Adipocyte (in vitro differentiated cells): ENCODE results near the gene CLASP1.
"Not testable (repeated sequence)": the region's sequence is repeated elsewhere in the genome, so short reads cannot be mapped to it uniquely, and the experiment has no call there.

Experiments
- DNase-seq: peaks from one replicate; pipeline ENCODE4 v3.0.0-alpha.2; 2015; ENCODE audit warnings: low read depth
- H3K27me3 ChIP-seq: replicated peaks from 2 replicates; pipeline ENCODE4 v1.7.0; 2013; ENCODE audit warnings: mild to moderate bottlenecking, low read length, moderate library complexity; ENCODE audit not compliant: control insufficient read depth, insufficient read depth
- H3K36me3 ChIP-seq: 2 replicates; pipeline ENCODE4 v1.7.0; 2013; ENCODE audit warnings: low read length, mild to moderate bottlenecking, moderate library complexity; ENCODE audit not compliant: control insufficient read depth, insufficient read depth, severe bottlenecking
- H3K4me1 ChIP-seq: 2 replicates; pipeline ENCODE4 v1.7.0; 2013; ENCODE audit warnings: mild to moderate bottlenecking, low read length, moderate library complexity; ENCODE audit not compliant: control insufficient read depth, insufficient read depth
- H3K4me3 ChIP-seq: 2 replicates; pipeline ENCODE4 v1.7.0; 2013; ENCODE audit warnings: mild to moderate bottlenecking, low read length, moderate library complexity
- H3K9ac ChIP-seq: 2 replicates; pipeline ENCODE4 v1.7.0; 2013; ENCODE audit warnings: mild to moderate bottlenecking, low read length, moderate library complexity
- H3K9me3 ChIP-seq: 2 replicates; pipeline ENCODE4 v1.7.0; 2013; ENCODE audit warnings: mild to moderate bottlenecking, low read length, moderate library complexity; ENCODE audit not compliant: control insufficient read depth

The CLASP1 gene

DNA sequence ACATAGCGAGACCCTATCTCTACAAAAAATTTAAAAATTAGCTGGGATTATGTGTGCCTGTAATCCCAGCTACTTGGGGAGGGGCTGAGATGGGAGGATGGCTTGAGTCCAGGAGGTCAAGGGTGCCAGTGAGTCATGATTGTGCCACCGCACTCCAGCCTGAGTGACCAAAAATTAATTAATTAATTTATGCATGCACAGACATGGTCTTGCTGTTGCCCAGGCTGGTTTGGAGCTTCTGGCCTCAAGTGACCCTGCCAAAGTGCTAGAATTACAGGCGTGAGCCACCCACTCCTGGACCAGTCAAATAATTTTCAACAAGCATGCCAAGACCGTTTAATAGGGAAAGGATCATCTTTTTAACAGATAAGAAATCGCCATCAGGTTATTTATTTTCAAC, 306.5 kb downstream of the CLASP1 start:
- Histone ChIP-seq H3K27me3 (no peaks in the 10 kb centered on the region), H3K4me3 (no peak overlapping the region), H3K4me1 (peaks cover 5% of the 10 kb centered on the region), H3K9ac (no peak overlapping the region), H3K36me3 (peaks cover 83% of the 10 kb centered on the region), H3K9me3 (no peaks in the 10 kb centered on the region)
- DNase-seq, result no peak

DNA sequence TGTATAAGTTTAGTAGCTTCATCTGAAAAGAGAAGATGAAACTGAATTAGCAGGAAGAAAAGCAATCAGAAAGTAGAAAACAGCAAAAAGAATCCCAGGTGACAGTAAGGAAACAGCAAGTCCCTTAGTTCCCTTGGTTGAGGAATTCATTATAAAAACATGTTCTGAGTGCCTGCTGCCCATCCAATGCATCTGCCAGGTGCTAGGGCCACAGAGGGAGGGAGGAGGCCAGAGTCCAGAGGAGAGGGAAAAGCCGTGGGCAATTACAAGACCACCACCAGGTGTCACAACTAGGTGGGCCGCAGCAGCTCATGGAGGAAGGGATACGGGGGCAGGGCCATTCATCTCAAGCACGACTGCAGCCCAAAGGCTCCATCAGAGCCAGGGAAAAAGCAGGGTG, 308.3 kb downstream of the CLASP1 start:
- DNase-seq, result no peak
- Histone ChIP-seq H3K9ac (no peak overlapping the region), H3K36me3 (peaks cover 66% of the 10 kb centered on the region)

DNA sequence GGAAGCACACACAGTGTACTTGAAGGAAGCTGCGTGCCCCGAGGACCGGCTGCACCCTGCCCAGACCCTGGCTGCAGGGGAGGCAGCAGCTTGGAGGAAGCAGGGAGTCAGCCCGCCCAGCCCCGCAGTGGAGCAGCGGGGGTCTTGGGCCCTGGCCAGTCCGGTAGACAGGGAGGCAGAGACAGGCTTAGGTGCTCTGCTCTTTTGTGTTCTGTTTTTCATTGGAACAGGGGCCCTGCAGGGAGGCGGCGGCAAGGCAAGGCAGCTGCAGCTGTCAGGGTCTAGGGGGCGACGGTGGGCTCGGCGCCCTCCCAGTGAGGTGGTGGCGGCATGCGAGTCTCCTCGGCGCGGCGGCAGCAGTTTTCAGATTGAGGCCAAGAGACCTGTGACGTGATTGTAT, 311.0 kb downstream of the CLASP1 start:
- no peak overlapping the region for H3K4me3 ChIP-seq
- no peak for DNase-seq

More for the DNA sequence above, 308.3 kb downstream of the CLASP1 start:
- Histone ChIP-seq H3K9me3 (no peaks in the 10 kb centered on the region), H3K27me3 (no peaks in the 10 kb centered on the region), H3K4me1 (peaks cover 5% of the 10 kb centered on the region), H3K4me3 (no peak overlapping the region)

DNA sequence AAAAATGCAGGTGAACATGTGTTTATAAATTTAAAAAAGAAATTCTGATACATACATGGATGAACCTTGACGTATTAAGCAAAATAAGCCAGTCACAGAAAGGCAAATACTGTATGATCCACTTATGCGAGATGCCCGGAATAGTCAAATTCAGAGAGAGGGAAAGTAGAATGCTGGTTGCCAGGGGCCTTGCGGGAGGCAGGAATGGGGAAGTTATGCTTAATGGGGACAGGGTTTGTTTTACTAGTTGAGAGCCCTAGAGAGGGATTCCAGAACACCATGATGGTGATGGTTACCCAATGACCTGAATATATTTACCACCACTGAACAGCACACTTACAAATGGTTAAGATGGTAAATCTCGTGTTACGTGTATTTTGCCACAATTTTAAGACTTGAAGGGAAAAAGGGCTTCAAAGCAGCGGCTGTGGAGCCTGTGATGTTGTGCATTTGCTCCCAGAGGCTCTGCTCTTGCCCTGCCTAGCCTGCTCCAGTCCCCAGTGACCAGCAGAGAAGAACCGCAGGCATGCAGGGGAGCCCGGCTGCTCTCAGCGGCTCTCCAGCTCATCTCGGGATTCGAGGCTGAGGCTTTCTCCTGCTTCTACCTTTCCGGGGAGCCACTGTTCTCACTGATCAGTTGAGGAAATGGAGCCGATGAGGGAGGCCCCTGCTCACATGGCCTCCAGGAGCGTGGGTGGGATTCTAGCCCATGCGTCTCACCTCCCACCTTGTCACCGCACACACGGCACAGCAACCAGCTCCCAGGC, 312.6 kb downstream of the CLASP1 start:
- H3K9me3 ChIP-seq, result no peaks in the 10 kb centered on the region
- H3K4me3 ChIP-seq, result no peak overlapping the region
- no peak overlapping the region for H3K9ac ChIP-seq
- H3K4me1 ChIP-seq, result no peaks in the 10 kb centered on the region
- no peaks in the 10 kb centered on the region for H3K27me3 ChIP-seq
- no peak for DNase-seq
- peaks cover 39% of the 10 kb centered on the region for H3K36me3 ChIP-seq

More for the DNA sequence above, 311.0 kb downstream of the CLASP1 start:
- Histone ChIP-seq H3K4me1 (peaks cover 5% of the 10 kb centered on the region), H3K27me3 (no peaks in the 10 kb centered on the region), H3K9me3 (no peaks in the 10 kb centered on the region), H3K9ac (no peak overlapping the region), H3K36me3 (peaks cover 50% of the 10 kb centered on the region)

DNA sequence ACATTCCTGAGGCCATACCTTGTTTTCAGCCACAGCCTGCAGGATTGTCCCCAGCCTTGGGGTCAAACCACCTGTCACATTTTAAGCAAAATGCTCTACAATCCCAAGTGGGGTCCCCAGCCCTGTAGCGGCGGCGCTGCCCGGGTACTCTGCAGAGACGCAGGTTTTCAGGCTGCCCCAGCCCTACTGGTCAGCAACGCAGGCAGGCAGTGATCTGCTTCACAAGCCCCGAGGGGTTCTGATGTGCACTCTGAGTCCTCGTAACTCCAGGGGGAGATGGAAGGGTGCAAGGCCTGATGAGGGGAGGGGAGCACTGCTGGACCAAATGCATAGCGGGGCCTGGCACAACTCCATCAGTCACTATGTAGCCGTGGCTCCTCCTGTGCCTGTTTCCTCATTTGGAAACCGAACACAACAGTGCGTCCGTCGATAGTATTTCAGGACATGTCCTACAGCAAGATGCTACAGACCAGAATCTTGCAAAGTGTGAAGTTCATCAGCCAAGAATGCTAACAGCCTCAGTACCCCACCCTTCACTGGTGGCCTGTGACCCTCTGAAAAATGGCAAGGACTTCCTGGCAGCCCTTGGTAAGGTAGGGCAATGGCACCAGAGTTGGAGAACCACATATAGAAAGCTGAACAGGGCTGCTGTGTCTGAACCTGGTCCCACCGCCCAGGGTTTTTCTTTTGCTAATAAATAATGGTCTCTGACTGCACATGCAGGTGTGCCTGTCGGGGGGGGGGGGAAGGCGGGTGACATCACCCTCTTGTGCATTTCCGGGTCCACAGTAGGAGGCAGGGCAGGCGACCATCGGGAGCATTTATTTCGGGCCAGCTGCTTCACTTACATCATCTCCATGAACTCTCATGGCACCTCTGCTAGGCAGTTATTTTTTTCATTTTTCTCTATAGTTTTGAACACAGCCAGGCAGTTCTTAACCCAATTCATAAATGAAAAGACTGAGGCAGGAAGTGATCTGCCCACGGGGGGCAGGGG, 313.7 kb downstream of the CLASP1 start:
- no peak overlapping the region for H3K9ac ChIP-seq
- no peak overlapping the region for H3K4me3 ChIP-seq
- no peaks in the 10 kb centered on the region for H3K9me3 ChIP-seq
- no peaks in the 10 kb centered on the region for H3K4me1 ChIP-seq
- no peaks in the 10 kb centered on the region for H3K27me3 ChIP-seq
- no peak for DNase-seq
- H3K36me3 ChIP-seq, result peaks cover 28% of the 10 kb centered on the region

DNA sequence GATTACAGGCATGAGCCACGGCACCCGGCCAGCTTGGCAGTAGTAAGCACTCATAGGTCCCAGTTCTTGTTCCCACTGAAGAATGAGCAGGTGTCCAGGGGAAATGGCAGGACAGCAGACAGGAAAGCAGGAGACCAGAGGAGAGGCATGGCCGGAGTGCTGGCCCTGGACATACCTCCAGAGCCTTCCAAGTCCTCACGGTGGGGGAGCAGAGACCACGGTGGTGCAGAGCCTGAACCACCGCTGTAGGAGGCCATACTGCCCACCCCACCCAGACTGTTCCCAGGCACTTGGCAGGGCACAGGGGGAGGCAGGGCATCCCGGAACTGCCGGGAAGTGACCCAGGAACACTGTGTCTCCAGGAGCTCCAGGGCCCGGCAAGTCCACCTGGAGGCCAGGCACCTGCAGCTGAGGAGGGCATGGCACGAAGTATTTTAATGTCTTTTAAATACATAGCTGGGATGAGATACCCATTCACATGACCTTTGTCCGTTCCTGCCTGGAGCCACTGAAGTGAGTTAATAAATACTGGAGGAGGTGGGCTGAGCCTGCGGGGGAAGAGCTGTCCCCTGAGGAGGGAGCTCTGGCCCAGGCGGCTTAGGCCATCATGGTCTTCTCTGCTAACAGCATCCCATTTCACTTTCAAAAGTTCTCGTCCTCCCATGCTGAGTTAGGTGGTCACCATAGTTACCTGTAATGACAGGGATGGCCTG, 314.5 kb downstream of the CLASP1 start:
- no peak overlapping the region for H3K4me3 ChIP-seq

DNA sequence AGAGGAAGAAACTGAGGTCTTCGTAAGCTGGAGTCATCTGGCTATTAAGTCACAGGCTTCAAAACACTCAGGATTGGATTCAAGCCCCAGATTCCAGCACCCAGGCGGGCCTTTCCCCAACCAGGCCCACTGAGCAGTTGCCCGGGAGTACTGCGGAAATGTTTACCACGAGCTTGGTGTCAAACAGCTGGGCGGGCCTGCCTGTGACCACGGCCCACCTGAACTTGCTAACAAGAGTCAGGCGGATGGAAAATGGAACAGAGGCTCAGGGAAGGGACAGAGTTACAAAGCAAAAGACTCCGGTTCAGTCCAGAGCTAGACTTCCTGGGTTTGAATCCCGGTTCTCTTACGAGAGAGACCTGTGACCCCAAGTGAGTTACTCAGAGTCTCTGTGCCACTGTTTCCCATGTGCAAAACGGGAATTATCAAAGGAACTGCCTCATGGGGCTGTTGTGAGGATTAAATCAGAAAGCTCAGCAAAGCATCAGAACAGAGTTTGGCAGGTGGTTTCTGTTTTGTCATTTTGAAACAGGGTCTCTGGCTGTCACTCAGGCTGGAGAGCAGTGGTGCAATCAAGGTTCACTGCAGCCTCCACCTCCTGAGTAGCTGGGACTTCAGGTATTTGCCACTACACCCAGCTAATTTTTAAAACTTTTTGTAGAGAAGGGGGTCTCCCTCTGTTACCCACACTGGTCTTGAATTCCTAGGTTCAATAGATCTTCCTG, 315.3 kb downstream of the CLASP1 start:
- peaks cover 9% of the 10 kb centered on the region for H3K27me3 ChIP-seq
- H3K9ac ChIP-seq, result no peak overlapping the region
- H3K9me3 ChIP-seq, result no peaks in the 10 kb centered on the region
- no peak overlapping the region for H3K4me3 ChIP-seq
- no peak for DNase-seq
- H3K36me3 ChIP-seq, result peaks cover 12% of the 10 kb centered on the region
- H3K4me1 ChIP-seq, result no peaks in the 10 kb centered on the region

More for the DNA sequence above, 314.5 kb downstream of the CLASP1 start:
- H3K9me3 ChIP-seq, result no peaks in the 10 kb centered on the region
- H3K9ac ChIP-seq, result no peak overlapping the region
- H3K36me3 ChIP-seq, result peaks cover 20% of the 10 kb centered on the region
- no peak for DNase-seq
- peaks cover 2% of the 10 kb centered on the region for H3K27me3 ChIP-seq
- no peaks in the 10 kb centered on the region for H3K4me1 ChIP-seq

DNA sequence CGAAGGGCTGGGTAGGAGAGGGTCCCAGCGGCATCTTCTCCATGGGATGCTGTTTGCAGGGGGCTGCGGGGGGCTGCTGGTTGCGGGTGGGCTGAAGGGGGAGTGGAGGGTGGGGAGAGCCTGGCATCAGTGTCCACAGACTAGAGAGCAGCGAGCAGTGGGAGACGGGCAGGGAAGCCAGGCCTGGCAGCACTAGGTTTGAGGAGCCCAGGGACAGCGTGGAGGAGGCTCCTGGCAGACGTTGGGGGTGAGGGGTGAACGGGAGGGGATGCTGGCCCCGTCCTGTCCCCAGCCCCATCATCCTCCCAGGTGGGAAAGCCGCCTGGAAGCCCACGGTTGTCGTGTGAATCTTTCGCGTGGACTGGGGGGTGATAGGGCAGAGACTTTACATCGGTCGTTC, 316.0 kb downstream of the CLASP1 start:
- Histone ChIP-seq H3K9me3 (no peaks in the 10 kb centered on the region), H3K27me3 (peaks cover 10% of the 10 kb centered on the region), H3K4me1 (no peaks in the 10 kb centered on the region), H3K36me3 (peaks cover 5% of the 10 kb centered on the region), H3K9ac (no peak overlapping the region), H3K4me3 (no peak overlapping the region)
- no peak for DNase-seq

DNA sequence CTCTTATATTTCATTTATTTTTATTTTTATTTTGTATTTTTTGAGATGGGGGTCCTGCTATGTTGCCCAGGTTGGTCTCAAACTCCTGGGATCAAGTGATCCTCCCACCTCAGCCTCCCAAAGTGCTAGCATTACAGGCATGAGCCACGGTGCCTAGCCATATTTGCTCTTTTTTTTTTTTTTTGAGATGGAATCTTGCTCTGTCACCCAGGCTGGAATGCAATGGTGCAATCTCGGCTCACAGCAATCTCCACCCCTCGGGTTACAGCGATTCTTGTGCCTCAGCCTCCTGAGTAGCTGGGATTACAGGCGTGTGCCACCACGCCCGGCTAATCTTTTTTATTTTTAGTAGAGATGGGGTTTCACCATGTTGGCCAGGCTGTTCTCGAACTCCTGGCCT, 317.9 kb downstream of the CLASP1 start:
- not testable (repeated sequence) for H3K9ac ChIP-seq, H3K4me1 ChIP-seq, DNase-seq, H3K4me3 ChIP-seq, H3K9me3 ChIP-seq, H3K36me3 ChIP-seq, H3K27me3 ChIP-seq

DNA sequence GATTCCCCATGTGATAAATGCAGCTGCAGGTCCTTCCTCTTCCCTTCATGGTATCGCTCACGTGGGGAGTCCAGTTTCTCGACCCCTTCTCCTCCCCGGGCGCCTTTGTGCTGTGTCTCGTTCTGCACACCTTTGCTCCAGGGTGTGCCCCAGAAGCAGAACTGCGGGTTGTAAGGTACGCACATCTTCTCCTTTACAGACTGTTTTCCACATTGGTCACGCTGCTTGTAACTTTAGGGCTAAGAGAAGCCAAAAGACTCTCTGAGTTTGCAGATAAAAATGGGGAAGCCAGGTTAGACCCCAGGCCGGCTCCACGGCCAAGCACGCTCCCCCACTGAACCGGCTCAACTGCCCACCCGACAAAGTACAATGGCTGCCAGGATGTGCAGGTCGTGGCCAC, 318.3 kb downstream of the CLASP1 start:
- DNase-seq, result no peak
- no peak overlapping the region for H3K9ac ChIP-seq

More for the DNA sequence above, 318.3 kb downstream of the CLASP1 start:
- Histone ChIP-seq H3K4me1 (no peaks in the 10 kb centered on the region), H3K9me3 (no peaks in the 10 kb centered on the region), H3K36me3 (no peaks in the 10 kb centered on the region), H3K4me3 (no peak overlapping the region), H3K27me3 (peaks cover 10% of the 10 kb centered on the region)
